GM21515 (cell line): ENCODE measurements around the gene GLP1R.
"Not testable (repeated sequence)": the region's sequence is repeated elsewhere in the genome, so short reads cannot be mapped to it uniquely, and the experiment has no call there.

Experiments
- ATAC-seq: cut with Tn5 transposase; IDR thresholded peaks from one replicate; pipeline ENCODE4 v1.9.1; 2021; ENCODE audit not compliant: unreplicated experiment

Gene GLP1R

DNA sequence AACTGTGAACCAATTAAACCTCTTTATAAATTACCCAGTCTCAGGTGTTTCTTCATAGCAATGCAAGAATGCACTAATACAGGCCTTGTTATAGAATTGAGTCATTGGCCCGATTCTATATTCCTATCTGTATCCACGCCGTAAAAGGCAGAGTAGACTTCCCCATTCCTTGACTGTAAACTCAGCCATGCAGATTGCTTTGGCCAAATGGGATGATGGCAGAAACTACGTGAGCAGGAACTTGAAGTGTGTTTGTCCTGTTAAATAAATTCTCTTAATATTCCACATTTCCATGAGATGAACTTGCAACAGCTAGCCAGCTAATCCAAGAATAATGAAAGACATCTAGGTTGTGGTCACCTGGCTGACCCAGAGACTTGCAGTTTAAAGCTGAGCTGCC lies 70.3 kb downstream of the GLP1R start:
- no peak for ATAC-seq

GRCh38 chr6:39124114-39124513 lies 75.5 kb downstream of the GLP1R start:
- no peak for ATAC-seq

DNA sequence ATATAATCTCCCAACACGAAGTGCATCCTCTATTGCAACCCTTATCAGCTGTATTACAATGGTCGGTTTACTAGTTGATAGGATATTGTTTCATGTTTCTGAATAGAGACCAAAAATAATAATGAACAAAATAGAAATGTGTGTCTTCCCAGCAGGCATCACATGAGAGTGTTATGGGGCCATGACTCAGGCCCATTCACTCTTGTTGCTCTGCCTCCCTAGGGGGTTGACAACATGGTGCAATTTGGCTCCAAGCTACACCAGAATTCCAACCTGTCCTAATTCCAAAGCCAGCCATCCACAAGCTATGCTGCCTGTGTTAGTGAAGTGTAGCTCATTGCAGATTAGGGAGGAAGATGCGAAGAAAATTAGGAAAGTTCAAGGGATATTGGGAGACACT lies 79.5 kb downstream of the GLP1R start:
- ATAC-seq = no peak

DNA sequence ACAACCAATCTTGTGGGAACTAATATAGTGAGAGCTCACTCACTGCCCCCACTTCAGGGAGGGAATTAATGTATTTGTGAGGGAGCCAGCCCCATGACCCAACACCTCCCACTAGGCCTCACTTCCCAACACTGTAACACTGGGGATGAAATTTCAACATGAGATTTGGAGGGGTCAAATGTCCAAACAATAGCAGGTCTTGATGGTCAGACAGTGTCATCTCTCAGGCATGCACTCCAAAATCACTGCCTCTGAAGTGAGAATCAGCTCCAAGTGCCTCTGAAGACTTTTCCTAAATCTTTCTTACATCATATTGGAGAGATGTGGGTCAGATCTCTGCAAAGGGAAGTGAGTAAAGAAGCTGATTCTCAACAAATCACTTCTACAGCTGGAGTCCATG lies 80.3 kb downstream of the GLP1R start:
- no peak for ATAC-seq

GRCh38 chr6:39130691-39131090 lies 82.1 kb downstream of the GLP1R start:
- ATAC-seq = no peak

GRCh38 chr6:39134761-39135160 lies 86.2 kb downstream of the GLP1R start:
- not testable (repeated sequence) for ATAC-seq

- ATAC-seq = not testable (repeated sequence)
Observed at GRCh38 chr6:39136207-39136606, 87.6 kb downstream of the GLP1R start.

DNA sequence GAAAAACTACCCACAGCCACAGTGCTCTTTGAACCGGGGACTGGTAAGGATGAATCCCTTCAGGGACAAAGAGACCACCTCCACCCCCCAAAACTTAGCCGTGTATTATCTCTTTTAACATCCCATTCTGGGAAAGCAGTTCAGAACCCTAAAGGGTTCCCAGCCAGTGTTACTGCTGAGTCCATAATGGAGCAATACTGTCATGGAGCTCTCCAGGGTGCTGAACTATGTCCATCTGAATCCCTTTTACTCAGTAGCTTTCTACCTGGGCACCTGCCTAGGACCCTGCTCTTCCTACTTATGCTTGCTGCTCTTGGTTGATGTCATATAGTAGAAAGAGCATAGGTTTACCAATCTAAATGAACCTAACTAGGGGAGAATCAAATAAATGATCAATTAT lies 88.7 kb downstream of the GLP1R start:
- ATAC-seq = no peak
